Measurements from ENCODE around the gene AIG1. TPM values are rescaled to one million over a fixed set of nuclear protein-coding genes. Genes with fewer than 3 reads are reported as not detected.

AIG1 gene
- total RNA-seq, 1 donor from 2014 or later: 11.0 TPM

DNA sequence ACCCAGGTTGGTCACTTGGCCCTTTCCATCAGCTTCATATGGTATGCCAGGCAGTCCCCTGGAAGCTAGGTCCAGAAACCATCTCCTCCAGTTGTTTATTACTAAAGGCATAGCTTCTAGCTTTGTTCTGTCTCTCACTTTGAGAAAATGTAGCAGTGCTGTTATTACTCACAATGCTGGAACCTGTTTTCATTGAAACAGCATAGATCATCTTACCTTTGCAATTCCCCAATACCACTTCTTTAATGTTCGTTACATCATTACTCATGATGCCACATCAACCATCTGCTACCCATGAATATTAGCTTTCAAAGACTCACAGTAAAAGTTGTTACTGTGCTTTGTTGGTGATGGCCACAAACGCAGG lies 301.5 kb downstream of the AIG1 start:
- DNase-seq (ENCODE audit: low read depth in 2 of 2): no peak

DNA sequence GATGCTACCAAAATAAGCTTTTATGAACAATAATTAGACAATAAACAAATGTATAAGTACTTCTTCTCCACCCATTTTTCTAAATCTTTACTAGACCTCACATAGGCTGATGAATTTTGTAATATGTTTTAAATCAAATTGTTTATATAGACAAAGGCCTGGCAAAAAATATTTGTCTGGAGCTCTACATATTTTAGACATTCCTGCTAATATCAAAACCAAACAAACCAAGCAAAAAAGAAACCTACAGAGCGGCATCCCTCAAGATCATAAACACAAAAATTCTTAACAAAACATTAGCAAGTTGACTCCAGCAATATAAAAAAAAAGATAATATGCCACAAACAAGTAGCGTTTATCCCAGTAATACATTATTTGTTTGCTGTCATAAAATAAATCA lies 302.6 kb downstream of the AIG1 start:
- no peak for DNase-seq (ENCODE audit: low read depth in 2 of 2)

DNA sequence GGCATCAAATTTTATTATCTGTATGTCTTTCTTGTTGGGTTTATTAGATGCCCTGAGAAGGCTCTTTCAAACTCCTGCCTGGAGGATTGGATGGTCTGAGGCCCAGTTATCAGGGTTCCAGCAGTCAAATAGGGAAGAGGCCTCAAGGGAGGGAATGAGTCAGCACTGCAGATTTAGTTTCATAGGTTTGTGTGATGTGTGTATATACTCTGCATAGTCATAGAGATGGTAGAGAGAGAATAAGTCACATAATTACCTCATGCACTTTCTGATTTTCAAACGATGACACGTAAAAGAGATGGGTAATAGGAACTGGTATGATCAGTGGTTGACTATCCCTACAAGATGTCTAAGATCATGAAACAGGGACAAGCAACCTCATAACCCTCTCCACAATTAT lies 307.7 kb downstream of the AIG1 start:
- no peak for DNase-seq (ENCODE audit: low read depth in 2 of 2)

DNA sequence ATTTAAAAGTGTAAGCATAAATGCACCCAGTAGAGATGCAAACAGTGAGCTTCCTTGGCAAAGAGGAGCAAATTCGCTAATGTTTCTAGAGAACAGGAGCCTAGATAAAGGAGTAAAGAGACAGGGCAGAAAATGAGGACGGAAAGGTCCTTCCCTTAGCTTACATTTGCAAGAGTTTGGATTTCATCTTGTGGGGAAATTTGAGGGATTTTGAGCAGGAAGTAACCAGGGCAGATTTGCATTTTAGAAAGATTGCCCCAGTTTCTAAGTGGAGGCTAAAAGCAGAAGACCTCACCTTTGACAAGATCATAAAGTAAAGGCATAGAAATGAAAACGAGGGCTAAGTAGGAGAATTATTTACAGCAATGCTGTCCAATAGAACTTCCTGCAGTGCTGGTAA lies 309.3 kb downstream of the AIG1 start:
- DNase-seq (ENCODE audit: low read depth in 2 of 2): no peak

DNA sequence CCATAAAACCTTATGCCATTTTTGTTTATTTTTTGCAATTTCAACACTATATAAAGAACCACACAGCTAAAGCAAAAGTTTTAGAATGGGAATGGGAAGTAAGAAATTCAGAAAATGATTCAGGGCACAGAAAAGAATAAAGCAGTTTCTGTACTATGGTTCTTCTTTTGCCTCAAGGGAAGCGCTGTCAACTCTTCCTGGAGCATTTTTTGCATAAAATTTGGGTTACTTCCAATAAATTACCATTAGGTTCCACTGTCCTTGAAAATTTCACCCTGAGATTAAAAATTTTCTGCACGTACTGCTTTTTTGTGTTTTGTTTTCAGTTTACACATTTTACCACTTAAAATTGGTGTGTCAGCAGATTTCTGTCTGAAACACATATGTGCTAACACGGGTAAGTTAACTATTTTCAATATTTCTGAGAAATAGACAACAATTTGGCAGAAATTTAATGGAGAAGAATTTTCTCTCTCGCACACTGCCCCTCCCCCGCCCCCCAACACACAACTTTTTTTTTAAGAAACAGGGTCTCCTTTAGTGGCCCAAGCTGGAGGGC lies 310.2 kb downstream of the AIG1 start:
- DNase-seq (ENCODE audit: low read depth in 2 of 2): no peak

DNA sequence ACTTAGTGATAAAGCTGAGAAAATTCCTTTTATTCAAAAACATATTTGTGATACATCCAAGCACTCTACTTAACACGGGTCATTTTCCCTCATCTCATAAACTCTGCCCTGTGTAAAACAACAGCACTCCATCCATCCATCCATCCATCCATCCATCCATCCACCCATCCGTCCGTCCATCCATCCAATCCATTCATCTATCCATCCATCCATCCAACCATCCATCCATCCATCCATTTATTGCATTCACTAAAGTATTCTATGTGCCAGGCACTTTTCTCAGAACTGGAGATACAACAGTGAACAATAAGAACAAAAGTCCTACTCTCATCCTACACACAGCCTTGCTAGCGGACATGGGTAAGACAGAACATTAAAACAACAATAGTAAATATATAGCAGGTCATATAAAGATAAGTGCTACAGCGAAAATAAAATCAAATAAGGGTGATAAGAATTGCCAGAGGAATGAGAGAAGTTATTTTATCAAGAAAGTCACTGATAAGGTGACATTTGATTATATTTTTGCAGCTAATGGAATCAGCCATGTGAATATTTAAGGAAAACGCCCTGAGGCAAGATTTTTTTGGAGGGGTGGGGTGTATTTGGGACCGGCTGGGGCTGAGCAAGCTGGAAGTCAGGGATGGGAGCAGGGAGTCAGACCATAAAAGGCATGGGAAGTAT lies 311.7 kb downstream of the AIG1 start:
- DNase-seq (ENCODE audit: low read depth in 2 of 2): no peak

DNA sequence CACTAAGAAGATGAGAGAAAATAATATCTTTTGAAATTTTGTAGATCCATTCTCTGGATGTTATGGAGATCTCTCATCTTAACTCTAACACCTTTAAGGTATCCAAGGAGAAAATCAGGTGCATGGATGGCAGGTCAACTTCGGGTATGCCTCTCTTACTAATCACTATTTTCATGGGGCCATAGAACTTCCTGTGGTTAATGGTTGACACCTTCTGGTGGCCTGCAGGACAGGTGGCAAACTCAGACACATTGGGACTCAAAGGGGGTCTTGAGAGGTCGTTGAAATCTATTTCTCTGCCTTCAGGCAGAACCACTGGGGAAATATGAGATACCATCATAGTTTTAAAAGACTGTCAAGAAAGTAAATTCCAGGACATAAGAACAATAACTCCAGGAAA lies 313.3 kb downstream of the AIG1 start:
- DNase-seq (ENCODE audit: low read depth in 2 of 2): no peak

DNA sequence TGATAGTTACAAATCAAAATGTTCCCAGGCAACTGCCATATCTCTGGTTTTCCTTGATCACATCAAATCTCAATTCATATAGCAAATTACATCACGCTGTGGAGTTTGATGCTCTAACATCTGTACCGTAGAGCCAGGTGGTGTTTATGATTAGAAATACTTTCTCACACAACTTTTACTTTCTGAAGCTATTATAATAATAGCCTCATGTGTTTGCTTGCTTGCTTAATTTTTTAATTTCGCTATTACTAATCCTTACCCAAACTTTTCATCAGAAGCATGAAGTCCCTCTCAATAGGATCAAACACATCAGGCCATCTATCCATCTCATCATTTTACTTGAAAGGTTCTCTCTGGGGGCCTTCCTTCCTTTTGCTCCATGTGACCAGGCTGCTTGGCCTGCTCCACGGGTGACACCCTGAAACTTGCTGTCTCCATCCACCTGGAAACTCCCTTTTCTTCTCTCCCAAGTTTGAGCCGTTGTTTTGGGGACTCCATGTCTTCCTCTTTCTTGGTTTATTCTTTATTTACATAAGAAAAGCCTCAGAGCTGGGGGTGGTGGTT lies 314.4 kb downstream of the AIG1 start:
- DNase-seq (ENCODE audit: low read depth in 2 of 2): no peak

DNA sequence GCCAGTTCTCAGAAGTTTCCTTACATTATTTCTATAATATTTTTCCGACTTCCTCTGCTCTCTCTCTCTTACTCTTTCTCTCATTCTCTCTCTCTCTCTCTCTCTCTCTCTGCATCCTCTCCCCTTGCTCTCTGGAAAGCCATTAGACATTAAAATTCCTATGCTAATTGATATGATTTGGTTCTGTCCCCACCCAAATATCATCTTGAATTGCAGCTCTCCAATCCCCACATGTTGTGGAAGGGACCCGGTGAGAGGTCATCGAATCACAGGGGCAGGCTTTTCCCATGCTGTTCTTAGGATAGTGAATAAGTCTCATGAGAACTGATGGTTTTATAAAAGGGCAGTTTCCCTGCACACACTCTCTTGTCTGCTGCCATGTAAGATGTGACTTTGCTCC lies 315.7 kb downstream of the AIG1 start:
- DNase-seq (ENCODE audit: low read depth in 2 of 2): no peak

DNA sequence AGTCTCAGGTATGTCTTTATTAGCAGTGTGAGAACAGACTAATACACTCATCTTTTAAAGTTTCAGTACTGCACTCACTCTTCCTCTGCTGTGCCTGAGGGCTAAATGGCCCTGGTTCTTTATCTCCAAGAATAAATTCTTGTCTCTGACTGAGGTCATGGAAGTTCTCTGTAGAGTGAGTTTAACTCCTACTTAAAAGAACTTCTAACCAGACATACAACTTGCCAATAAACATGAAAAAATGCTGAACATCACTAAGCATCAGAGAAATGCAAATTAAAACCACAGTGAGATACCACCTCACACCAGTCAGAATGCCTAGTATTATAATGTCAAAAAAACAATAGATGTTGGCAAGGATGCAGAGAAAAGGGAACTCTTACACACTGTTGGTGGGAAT lies 316.2 kb downstream of the AIG1 start:
- no peak for DNase-seq (ENCODE audit: low read depth in 2 of 2)

DNA sequence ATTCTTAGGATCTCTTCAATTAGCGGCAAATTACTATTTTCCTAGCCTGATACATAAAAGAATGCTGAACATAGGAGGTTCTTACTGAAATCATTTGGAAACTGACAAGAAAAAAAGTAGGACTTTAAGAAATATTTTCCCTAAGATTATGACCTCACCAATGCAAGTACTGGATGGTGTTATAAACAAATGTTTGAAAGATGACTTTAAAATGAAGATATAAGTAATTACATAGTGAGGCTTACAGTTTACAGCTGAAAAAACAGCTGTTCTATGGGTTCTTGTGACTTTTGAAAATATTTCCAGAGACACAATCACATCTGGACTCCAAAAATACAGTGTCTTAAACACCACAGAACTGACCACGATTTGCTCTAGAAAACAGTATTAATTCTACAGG lies 324.9 kb downstream of the AIG1 start:
- no peak for DNase-seq (ENCODE audit: low read depth in 2 of 2)

DNA sequence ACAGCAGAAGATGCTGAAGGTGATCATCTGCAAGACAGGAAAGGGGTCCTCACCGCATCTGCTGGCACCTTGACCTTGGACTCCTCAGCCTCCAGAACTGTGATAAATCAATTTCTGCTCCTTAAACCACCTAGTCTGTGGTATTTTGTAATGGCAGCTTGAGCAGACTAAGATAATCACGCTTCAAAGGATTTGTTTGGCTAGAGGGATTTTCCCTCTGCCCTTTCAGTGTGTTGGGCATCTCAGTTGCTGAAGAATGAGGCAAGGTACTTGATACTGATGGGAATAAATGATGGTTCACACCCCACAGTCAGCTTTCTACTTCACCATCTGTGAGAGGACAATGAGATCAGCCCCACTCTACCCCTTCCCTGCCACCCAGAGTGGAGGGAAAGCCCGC lies 329.6 kb downstream of the AIG1 start:
- no peak for DNase-seq (ENCODE audit: low read depth in 2 of 2)

Other genes starting within 250 kb of the AIG1 start
- 5.5 and 14.0 TPM in 2 replicates for gene HIVEP2, start 115.7 kb upstream of the AIG1 start, total RNA-seq